ENCODE measurements around the gene IL37.
"Not testable (repeated sequence)": the region's sequence is repeated elsewhere in the genome, so short reads cannot be mapped to it uniquely, and the experiment has no call there.

The IL37 gene

DNA sequence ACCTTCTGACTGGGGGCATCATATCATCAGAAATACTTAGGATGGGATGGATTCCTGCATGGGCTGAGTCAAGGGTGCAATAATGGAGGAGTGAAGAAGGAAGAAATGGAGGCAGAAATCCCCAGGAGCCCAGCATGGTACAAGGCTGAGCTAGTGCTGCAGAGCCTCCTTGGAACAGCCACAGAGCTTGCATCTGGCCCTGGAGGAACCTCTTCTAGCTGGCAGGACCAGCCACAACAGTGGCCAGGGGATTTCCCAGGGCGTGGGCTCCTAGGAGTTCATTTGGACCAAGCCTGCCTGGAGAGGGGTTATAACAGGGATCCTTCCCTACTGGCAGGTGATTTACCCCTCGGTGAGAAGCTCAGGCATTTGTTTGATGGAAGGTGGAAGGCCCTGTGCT lies 4.7 kb upstream of the IL37 start:
- Histone ChIP-seq H3K27me3 (ENCODE audit: control insufficient read depth, insufficient read depth, low read length) (no peaks in the 10 kb centered on the region), H3K4me3 (ENCODE audit: low read depth, low read length) (no peak overlapping the region), H3K4me1 (no peaks in the 10 kb centered on the region), H3K4me2 (ENCODE audit: low read length) (no peak overlapping the region), H2AFZ (no peak overlapping the region), H3K9ac (no peak overlapping the region), H3K9me3 (ENCODE audit: control insufficient read depth, low read length) (no peaks in the 10 kb centered on the region), H3K27ac (no peak overlapping the region), H3K36me3 (ENCODE audit: control insufficient read depth, insufficient read depth, low read length) (no peaks in the 10 kb centered on the region), H3K79me2 (no peaks in the 10 kb centered on the region)
- TF ChIP-seq, protein P1, sequence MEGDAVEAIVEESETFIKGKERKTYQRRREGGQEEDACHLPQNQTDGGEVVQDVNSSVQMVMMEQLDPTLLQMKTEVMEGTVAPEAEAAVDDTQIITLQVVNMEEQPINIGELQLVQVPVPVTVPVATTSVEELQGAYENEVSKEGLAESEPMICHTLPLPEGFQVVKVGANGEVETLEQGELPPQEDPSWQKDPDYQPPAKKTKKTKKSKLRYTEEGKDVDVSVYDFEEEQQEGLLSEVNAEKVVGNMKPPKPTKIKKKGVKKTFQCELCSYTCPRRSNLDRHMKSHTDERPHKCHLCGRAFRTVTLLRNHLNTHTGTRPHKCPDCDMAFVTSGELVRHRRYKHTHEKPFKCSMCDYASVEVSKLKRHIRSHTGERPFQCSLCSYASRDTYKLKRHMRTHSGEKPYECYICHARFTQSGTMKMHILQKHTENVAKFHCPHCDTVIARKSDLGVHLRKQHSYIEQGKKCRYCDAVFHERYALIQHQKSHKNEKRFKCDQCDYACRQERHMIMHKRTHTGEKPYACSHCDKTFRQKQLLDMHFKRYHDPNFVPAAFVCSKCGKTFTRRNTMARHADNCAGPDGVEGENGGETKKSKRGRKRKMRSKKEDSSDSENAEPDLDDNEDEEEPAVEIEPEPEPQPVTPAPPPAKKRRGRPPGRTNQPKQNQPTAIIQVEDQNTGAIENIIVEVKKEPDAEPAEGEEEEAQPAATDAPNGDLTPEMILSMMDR (IDR thresholded peaks at IDR 0.05), result no peak

DNA sequence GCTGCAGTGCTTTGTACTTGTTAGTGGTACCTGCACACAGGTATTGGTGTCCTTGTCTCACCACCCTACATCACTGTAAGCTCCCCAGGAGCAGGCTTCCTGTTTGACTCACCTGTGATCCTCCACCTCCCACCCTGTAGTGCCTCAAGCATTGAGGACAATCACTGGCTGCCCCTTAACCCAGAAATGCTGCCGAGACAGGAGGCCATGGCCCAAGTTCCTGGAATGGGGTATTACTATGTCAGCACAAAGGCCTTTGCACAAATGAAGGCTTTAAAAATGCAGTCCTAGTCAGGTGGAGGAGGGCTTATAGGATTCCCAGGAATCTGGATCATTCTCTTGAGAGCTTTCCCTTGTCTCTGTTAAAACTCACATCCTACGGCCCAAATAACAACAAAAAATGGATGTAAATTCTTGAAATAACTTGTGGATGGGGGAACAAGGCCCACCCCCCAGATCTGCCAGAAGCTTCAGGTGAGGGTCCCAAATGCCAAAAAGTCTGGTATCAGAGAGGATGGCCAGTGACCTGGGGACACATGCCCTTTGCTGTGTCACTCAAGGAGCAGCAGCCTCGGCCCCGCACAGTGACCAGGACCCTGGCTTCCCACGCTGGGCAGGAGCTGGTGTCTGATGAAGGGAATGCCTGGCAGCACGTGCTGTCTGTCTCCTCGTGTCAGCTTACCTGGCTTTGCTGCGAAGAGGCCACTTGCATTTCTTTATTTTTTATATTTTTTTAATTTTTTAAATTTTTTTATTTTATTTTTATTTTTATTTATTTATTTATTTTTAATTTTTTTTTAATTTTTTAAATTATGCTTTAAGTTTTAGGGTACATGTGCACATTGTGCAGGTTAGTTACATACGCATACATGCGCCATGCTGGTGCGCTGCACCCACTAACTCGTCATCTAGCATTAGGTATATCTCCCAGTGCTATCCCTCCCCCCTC lies 3.7 kb upstream of the IL37 start:
- Histone ChIP-seq H3K79me2 (no peaks in the 10 kb centered on the region), H3K27ac (no peak overlapping the region), H3K4me1 (no peaks in the 10 kb centered on the region), H3K36me3 (ENCODE audit: control insufficient read depth, insufficient read depth, low read length) (no peaks in the 10 kb centered on the region), H3K4me2 (ENCODE audit: low read length) (no peak overlapping the region), H3K4me3 (ENCODE audit: low read depth, low read length) (no peak overlapping the region), H3K27me3 (ENCODE audit: control insufficient read depth, insufficient read depth, low read length) (no peaks in the 10 kb centered on the region), H3K9me3 (ENCODE audit: control insufficient read depth, low read length) (no peaks in the 10 kb centered on the region), H3K9ac (no peak overlapping the region), H2AFZ (no peak overlapping the region)
- TF ChIP-seq, protein P1 (IDR thresholded peaks at IDR 0.05), result no peak

DNA sequence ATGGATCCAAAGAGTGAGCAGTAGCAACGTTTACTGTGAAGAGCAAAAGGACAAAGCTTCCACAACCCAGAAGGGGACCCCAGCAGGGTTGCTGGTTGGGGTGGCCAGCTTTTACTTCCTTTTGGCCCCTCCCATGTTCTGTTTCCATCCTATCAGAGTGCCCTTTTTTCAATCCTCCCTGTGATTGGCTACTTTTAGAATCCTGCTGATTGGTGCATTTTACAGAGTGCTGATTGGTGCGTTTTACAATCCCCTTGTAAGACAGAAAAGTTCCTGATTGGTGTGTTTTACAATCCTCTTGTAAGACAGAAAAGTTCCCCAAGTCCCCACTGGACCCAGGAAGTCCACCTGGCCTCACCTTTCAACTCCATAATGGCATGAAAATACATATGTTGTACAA lies 2.4 kb upstream of the IL37 start:
- H3K9ac ChIP-seq; H3K79me2 ChIP-seq; H3K36me3 ChIP-seq (ENCODE audit: control insufficient read depth, insufficient read depth, low read length); H3K4me1 ChIP-seq; H2AFZ ChIP-seq; H3K4me3 ChIP-seq (ENCODE audit: low read depth, low read length); H3K9me3 ChIP-seq (ENCODE audit: control insufficient read depth, low read length); H3K4me2 ChIP-seq (ENCODE audit: low read length); H3K27me3 ChIP-seq (ENCODE audit: control insufficient read depth, insufficient read depth, low read length); H3K27ac ChIP-seq: not testable (repeated sequence)

DNA sequence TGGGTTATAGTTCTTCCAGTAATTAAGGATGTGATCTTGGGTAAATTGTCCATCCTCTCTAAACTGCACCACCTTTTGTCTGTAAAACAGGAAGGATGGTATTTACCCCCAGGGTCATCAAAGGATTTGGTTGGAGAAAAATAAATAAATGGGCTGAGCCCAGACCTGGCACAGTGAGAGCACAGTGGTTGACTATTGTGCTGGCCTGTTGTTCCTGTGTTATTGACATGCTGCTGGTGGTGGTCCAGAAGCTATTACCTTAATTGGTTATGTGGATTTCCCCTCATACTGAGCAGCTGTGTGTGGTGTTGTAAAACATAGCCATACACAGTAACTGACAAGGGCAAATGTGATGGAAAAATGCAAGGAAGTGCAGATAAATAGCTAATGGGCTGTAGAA lies 746 bp upstream of the IL37 start:
- Histone ChIP-seq H3K27me3 (ENCODE audit: control insufficient read depth, insufficient read depth, low read length) (no peaks in the 10 kb centered on the region), H3K36me3 (ENCODE audit: control insufficient read depth, insufficient read depth, low read length) (no peaks in the 10 kb centered on the region), H3K27ac (no peak overlapping the region), H3K4me2 (ENCODE audit: low read length) (no peak overlapping the region), H3K9me3 (ENCODE audit: control insufficient read depth, low read length) (no peaks in the 10 kb centered on the region), H3K79me2 (no peaks in the 10 kb centered on the region), H3K4me3 (ENCODE audit: low read depth, low read length) (no peak overlapping the region), H3K9ac (no peak overlapping the region), H2AFZ (no peak overlapping the region), H3K4me1 (no peaks in the 10 kb centered on the region)
- TF ChIP-seq, protein P1 (IDR thresholded peaks at IDR 0.05), result no peak

DNA sequence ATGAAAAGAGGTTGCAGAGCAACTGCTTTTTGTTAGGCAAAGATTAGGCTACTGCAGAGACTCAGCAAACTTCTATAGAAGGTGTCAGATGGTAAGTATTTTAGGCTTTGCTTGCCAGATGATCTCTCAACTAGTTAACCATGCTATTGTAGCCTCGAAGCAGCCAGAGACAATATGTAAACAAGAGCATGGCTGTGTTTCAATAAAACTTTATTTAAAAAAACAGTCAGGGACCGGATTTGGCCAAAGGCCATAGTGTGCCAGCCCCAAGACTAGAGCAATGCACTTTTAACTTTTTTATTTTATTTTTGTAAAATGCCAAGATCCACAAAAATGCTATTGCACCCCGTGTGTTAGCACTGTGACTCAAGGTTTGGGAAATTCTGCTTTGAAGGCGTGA lies 1.4 kb downstream of the IL37 start:
- Histone ChIP-seq H3K79me2 (no peaks in the 10 kb centered on the region), H3K4me3 (ENCODE audit: low read depth, low read length) (no peak overlapping the region), H3K36me3 (ENCODE audit: control insufficient read depth, insufficient read depth, low read length) (no peaks in the 10 kb centered on the region), H3K4me2 (ENCODE audit: low read length) (no peak overlapping the region), H3K9ac (no peak overlapping the region), H3K27ac (no peak overlapping the region), H3K27me3 (ENCODE audit: control insufficient read depth, insufficient read depth, low read length) (no peaks in the 10 kb centered on the region), H2AFZ (no peak overlapping the region), H3K9me3 (ENCODE audit: control insufficient read depth, low read length) (no peaks in the 10 kb centered on the region), H3K4me1 (no peaks in the 10 kb centered on the region)
- TF ChIP-seq, protein P1 (IDR thresholded peaks at IDR 0.05), result no peak

Measured in parathyroid adenoma (tissue), 2 donors.